Panc1 (cell line): ENCODE measurements around the gene C19orf53.

ENCODE experiments used
- POLR2AphosphoS5 ChIP-seq: IDR thresholded peaks from 2 replicates; pipeline ENCODE4 v1.6.1; 2012; ENCODE audit warnings: mild to moderate bottlenecking, low read depth, low read length, moderate library complexity
- REST ChIP-seq, 2 experiments: IDR thresholded peaks; 2 replicates each; pipeline ENCODE4 v1.6.1; 2011 to 2012; ENCODE audit warnings: low read depth in 2 of 2, control low read depth in 1 of 2, low read length in 1 of 2, mild to moderate bottlenecking in 1 of 2, moderate library complexity in 1 of 2; ENCODE audit not compliant: insufficient read depth in 1 of 2
- SIN3A ChIP-seq: IDR thresholded peaks from 2 replicates; pipeline ENCODE4 v1.6.1; 2012; ENCODE audit warnings: low read depth, mild to moderate bottlenecking, low read length, moderate library complexity, borderline replicate concordance; ENCODE audit not compliant: insufficient read depth
- TF ChIP-seq, protein P1 (sequence below): fragments of 450-650 bp; IDR thresholded peaks from 2 replicates; pipeline ENCODE4 v1.5.1; 2017; ENCODE audit warnings: mild to moderate bottlenecking

- TF ChIP-seq POLR2AphosphoS5 (no peak), SIN3A (no peak), REST (IDR thresholded peaks at IDR 0.05; ENCODE audit: insufficient read depth in 1 of 2, low read depth in 2 of 2, low read length in 1 of 2) (no peak)
- TF ChIP-seq, protein P1, sequence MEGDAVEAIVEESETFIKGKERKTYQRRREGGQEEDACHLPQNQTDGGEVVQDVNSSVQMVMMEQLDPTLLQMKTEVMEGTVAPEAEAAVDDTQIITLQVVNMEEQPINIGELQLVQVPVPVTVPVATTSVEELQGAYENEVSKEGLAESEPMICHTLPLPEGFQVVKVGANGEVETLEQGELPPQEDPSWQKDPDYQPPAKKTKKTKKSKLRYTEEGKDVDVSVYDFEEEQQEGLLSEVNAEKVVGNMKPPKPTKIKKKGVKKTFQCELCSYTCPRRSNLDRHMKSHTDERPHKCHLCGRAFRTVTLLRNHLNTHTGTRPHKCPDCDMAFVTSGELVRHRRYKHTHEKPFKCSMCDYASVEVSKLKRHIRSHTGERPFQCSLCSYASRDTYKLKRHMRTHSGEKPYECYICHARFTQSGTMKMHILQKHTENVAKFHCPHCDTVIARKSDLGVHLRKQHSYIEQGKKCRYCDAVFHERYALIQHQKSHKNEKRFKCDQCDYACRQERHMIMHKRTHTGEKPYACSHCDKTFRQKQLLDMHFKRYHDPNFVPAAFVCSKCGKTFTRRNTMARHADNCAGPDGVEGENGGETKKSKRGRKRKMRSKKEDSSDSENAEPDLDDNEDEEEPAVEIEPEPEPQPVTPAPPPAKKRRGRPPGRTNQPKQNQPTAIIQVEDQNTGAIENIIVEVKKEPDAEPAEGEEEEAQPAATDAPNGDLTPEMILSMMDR: no peak
Measured at GRCh38 chr19:13751436-13751835, 22.8 kb upstream of the C19orf53 start.
